GM12865 (cell line): ENCODE measurements around the gene VPS50.

ENCODE experiments used
- DNase-seq: peaks from one replicate; pipeline ENCODE4 v3.0.0; 2010; ENCODE audit warnings: low read depth
- H3K4me3 ChIP-seq: 2 replicates; pipeline ENCODE4 v1.5.1; 2011; ENCODE audit warnings: mild to moderate bottlenecking, low read depth, low read length, control low read depth
- CTCF ChIP-seq: IDR thresholded peaks from 2 replicates; pipeline ENCODE4 v1.5.1; 2011; ENCODE audit warnings: low read length, control low read depth, low read depth, inconsistent platforms; ENCODE audit not compliant: insufficient read depth; ENCODE audit errors: missing control alignments

The VPS50 gene

GRCh38 chr7:93219868-93220267 is 12.3 kb upstream of the VPS50 start:
- no peak for DNase-seq
- TF ChIP-seq CTCF: no peak
- no peak overlapping the region for H3K4me3 ChIP-seq

GRCh38 chr7:93226310-93226709 is 5.9 kb upstream of the VPS50 start, which contains the start of gene HEPACAM2:
Gene HEPACAM2, minus strand, starts transcription at chr7:93226469.
- no peak for TF ChIP-seq CTCF
- H3K4me3 ChIP-seq: no peak within 1 kb of the TSS
- DNase-seq: no peak

GRCh38 chr7:93228302-93228701 is 3.9 kb upstream of the VPS50 start:
- no peak overlapping the region for H3K4me3 ChIP-seq
- TF ChIP-seq CTCF: peak; percentile 60
- DNase-seq: peak; percentile 73

- no peak for DNase-seq
- no peak for TF ChIP-seq CTCF
- peak overlapping the region; percentile 90 for H3K4me3 ChIP-seq
Measured at GRCh38 chr7:93231259-93231658, 907 bp upstream of the VPS50 start.

GRCh38 chr7:93232673-93233018 is 480 bp downstream of the VPS50 start:
- H3K4me3 ChIP-seq: peak overlapping the region; percentile 90
- peak; percentile 25 for DNase-seq
- TF ChIP-seq CTCF: no peak

- no peak for TF ChIP-seq CTCF
- H3K4me3 ChIP-seq: no peak overlapping the region
- no peak for DNase-seq
Measured at GRCh38 chr7:93235541-93235940, 3.4 kb downstream of the VPS50 start.

- no peak overlapping the region for H3K4me3 ChIP-seq
- TF ChIP-seq CTCF: no peak
- no peak for DNase-seq
Measured at GRCh38 chr7:93238131-93238530, 6.0 kb downstream of the VPS50 start.
